Activated CD4-positive, alpha-beta memory T cell treated with anti-CD3 and anti-CD28 coated beads for 36 hours (primary cell): ENCODE data around the gene DTWD2. TPM values are rescaled to one million over a fixed set of nuclear protein-coding genes. Genes with fewer than 3 reads are reported as not detected.
"Not testable (repeated sequence)": the region's sequence is repeated elsewhere in the genome, so short reads cannot be mapped to it uniquely, and the experiment has no call there.

Experiments used
- CTCF ChIA-PET: fragments of 350-600 bp; sonication (Branson Sonifier 250); formaldehyde crosslinking; loops from one replicate; lab custom pipeline; 2021; ENCODE audit warnings: antibody characterized with exemption, inconsistent platforms; lab: Charles Lee
- POLR2A ChIA-PET: fragments of 350-600 bp; sonication (Branson Sonifier 250); formaldehyde crosslinking; loops from one replicate; lab custom pipeline; 2021; ENCODE audit warnings: antibody characterized with exemption; lab: Charles Lee
- DNase-seq: peaks from one replicate; pipeline ENCODE4 v3.0.0-alpha.2; 2020
- H3K27ac Mint-ChIP-seq: one replicate; pipeline ENCODE4 v1.8.0; 2021; ENCODE audit warnings: mixed read lengths
- H3K27me3 Mint-ChIP-seq: one replicate; pipeline ENCODE4 v1.8.0; 2021; ENCODE audit warnings: mixed read lengths
- H3K36me3 Mint-ChIP-seq: one replicate; pipeline ENCODE4 v1.8.0; 2021; ENCODE audit warnings: mixed read lengths
- H3K4me1 Mint-ChIP-seq: one replicate; pipeline ENCODE4 v1.8.0; 2021; ENCODE audit warnings: low read depth, mixed read lengths
- H3K4me3 Mint-ChIP-seq: one replicate; pipeline ENCODE4 v1.8.0; 2021; ENCODE audit warnings: mild to moderate bottlenecking, mixed read lengths
- H3K9me3 Mint-ChIP-seq: one replicate; pipeline ENCODE4 v1.8.0; 2021; ENCODE audit warnings: mixed read lengths
- intact Hi-C: fragments of 100-400 bp; cut with micrococcal nuclease; formaldehyde crosslinking; loops from one replicate; pipeline ENCODE4 v1.15.1; 2023
- total RNA-seq, 2 experiments: library from RNA; stranded (reverse); gene quantifications; one replicate each; pipeline ENCODE4 v1.2.3, GENCODE V29; 2021

Gene DTWD2
- total RNA-seq, 2 experiments from 2014 or later, result 2.3 to 2.8 TPM

- DNase-seq, result no peak
- intact Hi-C loops, result no loop called here
- Mint-ChIP-seq H3K36me3 (peaks cover 10% of the 10 kb centered on the region), H3K9me3 (peaks cover 24% of the 10 kb centered on the region), H3K27me3 (peaks cover 2% of the 10 kb centered on the region), H3K27ac (no peak overlapping the region), H3K4me3 (no peak overlapping the region), H3K4me1 (no peaks in the 10 kb centered on the region)
- ChIA-PET POLR2A (no interaction called here), CTCF (interaction anchor here (1.0 kb wide), 1 partner anchor 261 kb away, joined by 3 read pairs; no protein-coding TSS in a partner anchor)
These were observed 6.2 kb upstream of the DTWD2 start for GRCh38 chr5:118994595-118994994.

GRCh38 chr5:118993118-118993517 is 4.8 kb upstream of the DTWD2 start:
- H3K4me3 Mint-ChIP-seq, intact Hi-C loops, POLR2A ChIA-PET, CTCF ChIA-PET, DNase-seq, H3K27ac Mint-ChIP-seq, H3K4me1 Mint-ChIP-seq, H3K27me3 Mint-ChIP-seq, H3K36me3 Mint-ChIP-seq: not testable (repeated sequence)
- peaks cover 21% of the 10 kb centered on the region for H3K9me3 Mint-ChIP-seq

GRCh38 chr5:118992055-118992454 is 3.7 kb upstream of the DTWD2 start:
- intact Hi-C loops, CTCF ChIA-PET, H3K36me3 Mint-ChIP-seq, H3K27me3 Mint-ChIP-seq, H3K27ac Mint-ChIP-seq, H3K4me3 Mint-ChIP-seq, DNase-seq, POLR2A ChIA-PET: not testable (repeated sequence)
- peaks cover 10% of the 10 kb centered on the region for H3K4me1 Mint-ChIP-seq
- peaks cover 15% of the 10 kb centered on the region for H3K9me3 Mint-ChIP-seq

GRCh38 chr5:118990582-118990981 is 2.2 kb upstream of the DTWD2 start:
- POLR2A ChIA-PET, result no interaction called here
- H3K4me3 Mint-ChIP-seq, result no peak overlapping the region
- H3K27ac Mint-ChIP-seq, result no peak overlapping the region
- intact Hi-C loops, result no loop called here
- CTCF ChIA-PET, result interaction anchor here (3.8 to 4.9 kb wide), 2 partner anchors 266 to 421 kb away, joined by 26 to 143 read pairs; no protein-coding TSS in a partner anchor
- H3K36me3 Mint-ChIP-seq, result peaks cover 2% of the 10 kb centered on the region
- peaks cover 14% of the 10 kb centered on the region for H3K4me1 Mint-ChIP-seq
- DNase-seq, result no peak
- H3K9me3 Mint-ChIP-seq, result peaks cover 4% of the 10 kb centered on the region
- no peaks in the 10 kb centered on the region for H3K27me3 Mint-ChIP-seq

- Mint-ChIP-seq H3K27me3 (no peaks in the 10 kb centered on the region), H3K4me3 (no peak overlapping the region), H3K4me1 (peaks cover 14% of the 10 kb centered on the region), H3K36me3 (peaks cover 2% of the 10 kb centered on the region), H3K27ac (no peak overlapping the region), H3K9me3 (peaks cover 4% of the 10 kb centered on the region)
- intact Hi-C loops, result loop anchor here (2.0 to 5.0 kb wide), 4 partner anchors 327 to 1467 kb away; no protein-coding TSS in a partner anchor
- DNase-seq, result no peak
- ChIA-PET CTCF (interaction anchor here (0.5 to 4.9 kb wide), 8 partner anchors 91 to 462 kb away, joined by 3 to 143 read pairs (median 20); no protein-coding TSS in a partner anchor), POLR2A (no interaction called here)
These were observed 1.5 kb upstream of the DTWD2 start for GRCh38 chr5:118989816-118990215.

- no peaks in the 10 kb centered on the region for H3K27me3 Mint-ChIP-seq
- POLR2A ChIA-PET, result no interaction called here
- peak overlapping the region; percentile 70 for H3K4me3 Mint-ChIP-seq
- H3K36me3 Mint-ChIP-seq, result peaks cover 2% of the 10 kb centered on the region
- H3K4me1 Mint-ChIP-seq, result peaks cover 14% of the 10 kb centered on the region
- no peak for DNase-seq
- intact Hi-C loops, result loop anchor here (1.0 to 5.0 kb wide), 10 partner anchors 81 to 1468 kb away; partner anchors contain the start of gene HSD17B4
- peaks cover 4% of the 10 kb centered on the region for H3K9me3 Mint-ChIP-seq
- CTCF ChIA-PET, result interaction anchor here (0.9 to 4.9 kb wide), 35 partner anchors 9 to 757 kb away, joined by 3 to 143 read pairs (median 6); partner anchors contain the start of genes HSD17B4 and TNFAIP8
- peak overlapping the region; percentile 39 for H3K27ac Mint-ChIP-seq
These were observed 476 bp upstream of the DTWD2 start for GRCh38 chr5:118988866-118989180.

- Mint-ChIP-seq H3K27me3 (no peaks in the 10 kb centered on the region), H3K4me3 (no peak overlapping the region), H3K36me3 (peaks cover 1% of the 10 kb centered on the region), H3K27ac (no peak overlapping the region), H3K4me1 (peaks cover 14% of the 10 kb centered on the region), H3K9me3 (no peaks in the 10 kb centered on the region)
- ChIA-PET CTCF (interaction anchor here (1.1 to 4.2 kb wide), 3 partner anchors 428 to 451 kb away, joined by 3 to 25 read pairs (median 3); no protein-coding TSS in a partner anchor), POLR2A (no interaction called here)
- intact Hi-C loops, result loop anchor here (5.0 kb wide), 3 partner anchors 333 to 1473 kb away; no protein-coding TSS in a partner anchor
- no peak for DNase-seq
These were observed 3.7 kb downstream of the DTWD2 start for GRCh38 chr5:118984602-118985001.

- Mint-ChIP-seq H3K36me3 (peaks cover 8% of the 10 kb centered on the region), H3K4me1 (peaks cover 2% of the 10 kb centered on the region), H3K27me3 (no peaks in the 10 kb centered on the region), H3K9me3 (peaks cover 2% of the 10 kb centered on the region), H3K4me3 (no peak overlapping the region), H3K27ac (no peak overlapping the region)
- no peak for DNase-seq
- CTCF ChIA-PET, result interaction anchor here (4.2 kb wide), 1 partner anchor 430 kb away, joined by 25 read pairs; no protein-coding TSS in a partner anchor
- POLR2A ChIA-PET, result no interaction called here
- intact Hi-C loops, result no loop called here
These were observed 6.6 kb downstream of the DTWD2 start for GRCh38 chr5:118981783-118982182.

- DNase-seq, result no peak
- intact Hi-C loops, result no loop called here
- H3K36me3 Mint-ChIP-seq, result peaks cover 16% of the 10 kb centered on the region
- peaks cover 6% of the 10 kb centered on the region for H3K9me3 Mint-ChIP-seq
- no peaks in the 10 kb centered on the region for H3K27me3 Mint-ChIP-seq
- no peak overlapping the region for H3K4me3 Mint-ChIP-seq
- ChIA-PET POLR2A (no interaction called here), CTCF (interaction anchor here (1.9 kb wide), 1 partner anchor 8 kb away, joined by 6 read pairs; the partner anchor contains the start of gene DTWD2)
- no peaks in the 10 kb centered on the region for H3K4me1 Mint-ChIP-seq
- no peak overlapping the region for H3K27ac Mint-ChIP-seq
These were observed 7.9 kb downstream of the DTWD2 start for GRCh38 chr5:118980438-118980837.

- H3K4me3 Mint-ChIP-seq, result no peak overlapping the region
- no peaks in the 10 kb centered on the region for H3K4me1 Mint-ChIP-seq
- CTCF ChIA-PET, result interaction anchor here (1.9 kb wide), 1 partner anchor 8 kb away, joined by 6 read pairs; the partner anchor contains the start of gene DTWD2
These were observed 8.3 kb downstream of the DTWD2 start for GRCh38 chr5:118980017-118980416.

GRCh38 chr5:118973779-118974445 is 14.4 kb downstream of the DTWD2 start:
- POLR2A ChIA-PET, intact Hi-C loops, H3K27me3 Mint-ChIP-seq, CTCF ChIA-PET, H3K27ac Mint-ChIP-seq, DNase-seq, H3K9me3 Mint-ChIP-seq, H3K4me1 Mint-ChIP-seq, H3K4me3 Mint-ChIP-seq: not testable (repeated sequence)
- peaks cover 17% of the 10 kb centered on the region for H3K36me3 Mint-ChIP-seq

More at GRCh38 chr5:118980017-118980416, 8.3 kb downstream of the DTWD2 start:
- Mint-ChIP-seq H3K27ac (no peak overlapping the region), H3K27me3 (no peaks in the 10 kb centered on the region), H3K9me3 (peaks cover 6% of the 10 kb centered on the region), H3K36me3 (peaks cover 16% of the 10 kb centered on the region)
- intact Hi-C loops, result no loop called here
- DNase-seq, result no peak
- POLR2A ChIA-PET, result no interaction called here

GRCh38 chr5:118968925-118969375 is 19.4 kb downstream of the DTWD2 start:
- intact Hi-C loops, result no loop called here
- H3K9me3 Mint-ChIP-seq, result peaks cover 3% of the 10 kb centered on the region
- peaks cover 6% of the 10 kb centered on the region for H3K4me1 Mint-ChIP-seq
- H3K27ac Mint-ChIP-seq, result no peak overlapping the region
- H3K36me3 Mint-ChIP-seq, result peaks cover 5% of the 10 kb centered on the region
- ChIA-PET CTCF (no interaction called here), POLR2A (no interaction called here)
- H3K27me3 Mint-ChIP-seq, result no peaks in the 10 kb centered on the region
- H3K4me3 Mint-ChIP-seq, result no peak overlapping the region
- DNase-seq, result no peak
